ENCODE results near the gene SLC9A9. TPM values are rescaled to one million over a fixed set of nuclear protein-coding genes. Genes with fewer than 3 reads are reported as not detected.
"Not testable (repeated sequence)": the region's sequence is repeated elsewhere in the genome, so short reads cannot be mapped to it uniquely, and the experiment has no call there.

Gene SLC9A9
- total and polyA plus RNA-seq, 4 donors: 3.3 to 15.0 (median 6.1) TPM

DNA sequence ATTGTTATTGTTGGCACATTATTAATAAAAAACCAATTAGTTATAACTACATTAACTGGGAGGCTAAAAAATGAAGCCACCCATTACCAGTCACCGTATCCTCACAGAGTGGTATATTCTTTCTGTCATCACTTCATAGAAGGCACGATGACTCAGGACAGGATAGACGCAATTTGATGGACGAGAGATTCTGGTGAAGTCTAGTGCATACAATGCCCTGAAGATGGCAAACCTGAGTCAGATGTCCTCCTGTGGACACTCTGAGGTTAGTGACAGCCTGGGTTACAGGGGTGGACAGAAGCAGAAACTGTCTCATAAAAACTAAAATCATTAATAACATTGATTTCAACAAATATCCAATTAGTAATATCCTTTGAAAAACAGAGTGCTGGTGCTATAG, 150.3 kb downstream of the SLC9A9 start:
- Histone ChIP-seq H3K4me1 (ENCODE audit: control insufficient read depth in 4 of 4, insufficient read depth in 4 of 4, low read length in 3 of 4) (no peaks in the 10 kb centered on the region), H3K9me3 (ENCODE audit: control insufficient read depth in 4 of 4, low read length in 3 of 4) (no peaks in the 10 kb centered on the region), H3K27me3 (ENCODE audit: control insufficient read depth in 4 of 4, insufficient read depth in 4 of 4, low read length in 3 of 4) (no peaks in the 10 kb centered on the region), H3K9ac (ENCODE audit: low read depth in 1 of 2, low read length in 2 of 2) (no peak overlapping the region), H3K4me3 (ENCODE audit: low read depth in 1 of 3, low read length in 3 of 3) (no peak overlapping the region), H3K36me3 (ENCODE audit: control insufficient read depth in 4 of 4, insufficient read depth in 3 of 4, low read depth in 1 of 4, low read length in 3 of 4) (no peaks in the 10 kb centered on the region), H3K27ac (ENCODE audit: low read depth in 1 of 2, low read length in 2 of 2) (no peak overlapping the region)
- WGBS: 80% methylated on average over 4 of the region's 4 CpGs
- TF ChIP-seq, protein P1, sequence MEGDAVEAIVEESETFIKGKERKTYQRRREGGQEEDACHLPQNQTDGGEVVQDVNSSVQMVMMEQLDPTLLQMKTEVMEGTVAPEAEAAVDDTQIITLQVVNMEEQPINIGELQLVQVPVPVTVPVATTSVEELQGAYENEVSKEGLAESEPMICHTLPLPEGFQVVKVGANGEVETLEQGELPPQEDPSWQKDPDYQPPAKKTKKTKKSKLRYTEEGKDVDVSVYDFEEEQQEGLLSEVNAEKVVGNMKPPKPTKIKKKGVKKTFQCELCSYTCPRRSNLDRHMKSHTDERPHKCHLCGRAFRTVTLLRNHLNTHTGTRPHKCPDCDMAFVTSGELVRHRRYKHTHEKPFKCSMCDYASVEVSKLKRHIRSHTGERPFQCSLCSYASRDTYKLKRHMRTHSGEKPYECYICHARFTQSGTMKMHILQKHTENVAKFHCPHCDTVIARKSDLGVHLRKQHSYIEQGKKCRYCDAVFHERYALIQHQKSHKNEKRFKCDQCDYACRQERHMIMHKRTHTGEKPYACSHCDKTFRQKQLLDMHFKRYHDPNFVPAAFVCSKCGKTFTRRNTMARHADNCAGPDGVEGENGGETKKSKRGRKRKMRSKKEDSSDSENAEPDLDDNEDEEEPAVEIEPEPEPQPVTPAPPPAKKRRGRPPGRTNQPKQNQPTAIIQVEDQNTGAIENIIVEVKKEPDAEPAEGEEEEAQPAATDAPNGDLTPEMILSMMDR (IDR thresholded peaks at IDR 0.05; ENCODE audit: low read depth, low read length, missing input control): no peak
- no peak for TF ChIP-seq YY1 (IDR thresholded peaks at IDR 0.05)
- no peak for TF ChIP-seq HNF4A (conservative IDR thresholded peaks at IDR 0.05)
- TF ChIP-seq RAD21 (IDR thresholded peaks at IDR 0.05): no peak
- TF ChIP-seq FOXA1 (IDR thresholded peaks at IDR 0.05): no peak
- TF ChIP-seq, protein P2, sequence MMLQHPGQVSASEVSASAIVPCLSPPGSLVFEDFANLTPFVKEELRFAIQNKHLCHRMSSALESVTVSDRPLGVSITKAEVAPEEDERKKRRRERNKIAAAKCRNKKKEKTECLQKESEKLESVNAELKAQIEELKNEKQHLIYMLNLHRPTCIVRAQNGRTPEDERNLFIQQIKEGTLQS (IDR thresholded peaks at IDR 0.05): no peak
- TF ChIP-seq NR2F2 (IDR thresholded peaks at IDR 0.05): no peak
- TF ChIP-seq, protein P3, sequence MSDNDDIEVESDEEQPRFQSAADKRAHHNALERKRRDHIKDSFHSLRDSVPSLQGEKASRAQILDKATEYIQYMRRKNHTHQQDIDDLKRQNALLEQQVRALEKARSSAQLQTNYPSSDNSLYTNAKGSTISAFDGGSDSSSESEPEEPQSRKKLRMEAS (IDR thresholded peaks at IDR 0.05): no peak
- no peak for TF ChIP-seq EGR1 (IDR thresholded peaks at IDR 0.05; ENCODE audit: low read depth in 2 of 2)
- TF ChIP-seq JUND (IDR thresholded peaks at IDR 0.05): no peak
- no peak for TF ChIP-seq FOXA2 (IDR thresholded peaks at IDR 0.05)
- TF ChIP-seq, protein P4, sequence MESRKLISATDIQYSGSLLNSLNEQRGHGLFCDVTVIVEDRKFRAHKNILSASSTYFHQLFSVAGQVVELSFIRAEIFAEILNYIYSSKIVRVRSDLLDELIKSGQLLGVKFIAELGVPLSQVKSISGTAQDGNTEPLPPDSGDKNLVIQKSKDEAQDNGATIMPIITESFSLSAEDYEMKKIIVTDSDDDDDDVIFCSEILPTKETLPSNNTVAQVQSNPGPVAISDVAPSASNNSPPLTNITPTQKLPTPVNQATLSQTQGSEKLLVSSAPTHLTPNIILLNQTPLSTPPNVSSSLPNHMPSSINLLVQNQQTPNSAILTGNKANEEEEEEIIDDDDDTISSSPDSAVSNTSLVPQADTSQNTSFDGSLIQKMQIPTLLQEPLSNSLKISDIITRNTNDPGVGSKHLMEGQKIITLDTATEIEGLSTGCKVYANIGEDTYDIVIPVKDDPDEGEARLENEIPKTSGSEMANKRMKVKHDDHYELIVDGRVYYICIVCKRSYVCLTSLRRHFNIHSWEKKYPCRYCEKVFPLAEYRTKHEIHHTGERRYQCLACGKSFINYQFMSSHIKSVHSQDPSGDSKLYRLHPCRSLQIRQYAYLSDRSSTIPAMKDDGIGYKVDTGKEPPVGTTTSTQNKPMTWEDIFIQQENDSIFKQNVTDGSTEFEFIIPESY (IDR thresholded peaks at IDR 0.05): no peak
- TF ChIP-seq TAF1 (conservative IDR thresholded peaks at IDR 0.05): no peak
- TF ChIP-seq, protein P5, sequence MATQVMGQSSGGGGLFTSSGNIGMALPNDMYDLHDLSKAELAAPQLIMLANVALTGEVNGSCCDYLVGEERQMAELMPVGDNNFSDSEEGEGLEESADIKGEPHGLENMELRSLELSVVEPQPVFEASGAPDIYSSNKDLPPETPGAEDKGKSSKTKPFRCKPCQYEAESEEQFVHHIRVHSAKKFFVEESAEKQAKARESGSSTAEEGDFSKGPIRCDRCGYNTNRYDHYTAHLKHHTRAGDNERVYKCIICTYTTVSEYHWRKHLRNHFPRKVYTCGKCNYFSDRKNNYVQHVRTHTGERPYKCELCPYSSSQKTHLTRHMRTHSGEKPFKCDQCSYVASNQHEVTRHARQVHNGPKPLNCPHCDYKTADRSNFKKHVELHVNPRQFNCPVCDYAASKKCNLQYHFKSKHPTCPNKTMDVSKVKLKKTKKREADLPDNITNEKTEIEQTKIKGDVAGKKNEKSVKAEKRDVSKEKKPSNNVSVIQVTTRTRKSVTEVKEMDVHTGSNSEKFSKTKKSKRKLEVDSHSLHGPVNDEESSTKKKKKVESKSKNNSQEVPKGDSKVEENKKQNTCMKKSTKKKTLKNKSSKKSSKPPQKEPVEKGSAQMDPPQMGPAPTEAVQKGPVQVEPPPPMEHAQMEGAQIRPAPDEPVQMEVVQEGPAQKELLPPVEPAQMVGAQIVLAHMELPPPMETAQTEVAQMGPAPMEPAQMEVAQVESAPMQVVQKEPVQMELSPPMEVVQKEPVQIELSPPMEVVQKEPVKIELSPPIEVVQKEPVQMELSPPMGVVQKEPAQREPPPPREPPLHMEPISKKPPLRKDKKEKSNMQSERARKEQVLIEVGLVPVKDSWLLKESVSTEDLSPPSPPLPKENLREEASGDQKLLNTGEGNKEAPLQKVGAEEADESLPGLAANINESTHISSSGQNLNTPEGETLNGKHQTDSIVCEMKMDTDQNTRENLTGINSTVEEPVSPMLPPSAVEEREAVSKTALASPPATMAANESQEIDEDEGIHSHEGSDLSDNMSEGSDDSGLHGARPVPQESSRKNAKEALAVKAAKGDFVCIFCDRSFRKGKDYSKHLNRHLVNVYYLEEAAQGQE (IDR thresholded peaks at IDR 0.05): no peak
- TF ChIP-seq SP1 (IDR thresholded peaks at IDR 0.05): no peak
- DNase-seq (ENCODE audit: low spot score): no peak

DNA sequence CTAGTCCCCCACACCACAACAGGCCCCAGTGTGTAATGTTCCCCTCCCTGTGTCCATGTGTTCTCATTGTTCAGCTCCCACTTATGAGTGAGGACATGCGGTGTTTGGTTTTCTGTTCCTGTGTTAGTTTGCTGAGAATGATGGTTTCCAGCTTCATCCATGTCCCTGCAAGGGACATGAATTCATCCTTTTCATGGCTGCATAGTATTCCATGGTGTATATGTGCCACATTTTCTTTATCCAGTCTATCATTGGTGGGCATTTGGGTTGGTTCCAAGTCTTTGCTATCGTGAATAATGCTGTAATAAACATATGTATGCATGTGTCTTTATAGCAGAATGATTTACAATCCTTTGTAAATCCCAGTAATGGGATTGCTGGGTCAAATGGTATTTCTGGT, 152.9 kb downstream of the SLC9A9 start:
- WGBS: 47% methylated on average over 2 of the region's 2 CpGs
- DNase-seq (ENCODE audit: low spot score); H3K27ac ChIP-seq (ENCODE audit: low read depth in 1 of 2, low read length in 2 of 2); H3K9me3 ChIP-seq (ENCODE audit: control insufficient read depth in 4 of 4, low read length in 3 of 4); H3K27me3 ChIP-seq (ENCODE audit: control insufficient read depth in 4 of 4, insufficient read depth in 4 of 4, low read length in 3 of 4); H3K4me3 ChIP-seq (ENCODE audit: low read depth in 1 of 3, low read length in 3 of 3); H3K9ac ChIP-seq (ENCODE audit: low read depth in 1 of 2, low read length in 2 of 2); H3K4me1 ChIP-seq (ENCODE audit: control insufficient read depth in 4 of 4, insufficient read depth in 4 of 4, low read length in 3 of 4); H3K36me3 ChIP-seq (ENCODE audit: control insufficient read depth in 4 of 4, insufficient read depth in 3 of 4, low read depth in 1 of 4, low read length in 3 of 4): not testable (repeated sequence)
